Measurements from ENCODE around the gene CALCOCO1.

DNA sequence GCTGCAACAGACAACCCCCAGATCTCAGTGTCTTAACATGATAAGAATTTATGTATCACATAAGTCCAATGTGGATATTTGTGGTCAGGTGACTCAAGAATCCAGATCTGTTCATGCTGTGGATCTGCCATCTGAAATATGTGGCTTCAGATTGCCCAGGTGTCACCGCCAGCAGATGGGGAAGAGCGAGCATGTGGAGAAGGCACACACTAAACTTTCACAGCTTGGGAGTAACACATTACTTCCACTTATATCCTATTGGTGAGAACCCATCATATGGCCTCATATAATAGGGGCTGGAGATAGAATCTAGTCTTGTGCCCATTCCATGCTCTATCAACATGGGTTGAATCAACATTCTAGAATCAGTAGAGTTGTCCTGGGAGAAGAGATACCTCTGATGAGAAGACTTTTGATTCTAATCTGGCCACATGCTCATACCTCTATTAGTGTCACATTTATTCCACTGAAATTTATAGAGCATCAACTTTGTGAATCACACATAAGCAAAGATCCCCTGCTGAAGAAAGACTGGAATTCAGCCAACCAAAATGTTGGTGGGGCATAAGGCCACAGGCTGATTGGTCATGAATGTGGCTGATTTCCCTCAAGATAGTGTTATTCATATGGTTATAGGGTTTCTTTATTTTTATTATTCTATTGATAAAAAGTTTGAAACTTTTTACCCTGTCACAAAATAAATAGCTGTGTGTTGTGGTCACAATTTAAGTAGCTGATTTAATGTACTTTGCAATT lies 6.0 kb upstream of the CALCOCO1 start:
- no peak for TF ChIP-seq POLR2AphosphoS5 (IDR thresholded peaks at IDR 0.05; ENCODE audit: low read depth)
- TF ChIP-seq, protein P1, sequence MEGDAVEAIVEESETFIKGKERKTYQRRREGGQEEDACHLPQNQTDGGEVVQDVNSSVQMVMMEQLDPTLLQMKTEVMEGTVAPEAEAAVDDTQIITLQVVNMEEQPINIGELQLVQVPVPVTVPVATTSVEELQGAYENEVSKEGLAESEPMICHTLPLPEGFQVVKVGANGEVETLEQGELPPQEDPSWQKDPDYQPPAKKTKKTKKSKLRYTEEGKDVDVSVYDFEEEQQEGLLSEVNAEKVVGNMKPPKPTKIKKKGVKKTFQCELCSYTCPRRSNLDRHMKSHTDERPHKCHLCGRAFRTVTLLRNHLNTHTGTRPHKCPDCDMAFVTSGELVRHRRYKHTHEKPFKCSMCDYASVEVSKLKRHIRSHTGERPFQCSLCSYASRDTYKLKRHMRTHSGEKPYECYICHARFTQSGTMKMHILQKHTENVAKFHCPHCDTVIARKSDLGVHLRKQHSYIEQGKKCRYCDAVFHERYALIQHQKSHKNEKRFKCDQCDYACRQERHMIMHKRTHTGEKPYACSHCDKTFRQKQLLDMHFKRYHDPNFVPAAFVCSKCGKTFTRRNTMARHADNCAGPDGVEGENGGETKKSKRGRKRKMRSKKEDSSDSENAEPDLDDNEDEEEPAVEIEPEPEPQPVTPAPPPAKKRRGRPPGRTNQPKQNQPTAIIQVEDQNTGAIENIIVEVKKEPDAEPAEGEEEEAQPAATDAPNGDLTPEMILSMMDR (IDR thresholded peaks at IDR 0.05; ENCODE audit: insufficient read depth, low read length) = no peak
- no peak for TF ChIP-seq SPI1 (IDR thresholded peaks at IDR 0.05; ENCODE audit: borderline replicate concordance, low read depth)
